A673 (cell line): Measurements from ENCODE around the gene DNAI2.

Experiments used
- EZH2 ChIP-seq: fragments of 200-600 bp; sonication (generic); IDR thresholded peaks from 2 replicates; pipeline ENCODE4 v1.6.1; 2017; ENCODE audit warnings: borderline replicate concordance, low read depth, mild to moderate bottlenecking, mixed read lengths, antibody characterized with exemption, low read length; ENCODE audit not compliant: poor library complexity, severe bottlenecking
- TF ChIP-seq, protein P1 (sequence below): fragments of 300-800, 200-600 bp; sonication (generic); conservative IDR thresholded peaks from 2 replicates; pipeline ENCODE4 v1.5.1; 2017; ENCODE audit warnings: low read depth, mild to moderate bottlenecking, antibody characterized with exemption, low read length, moderate library complexity, mixed read lengths

DNA sequence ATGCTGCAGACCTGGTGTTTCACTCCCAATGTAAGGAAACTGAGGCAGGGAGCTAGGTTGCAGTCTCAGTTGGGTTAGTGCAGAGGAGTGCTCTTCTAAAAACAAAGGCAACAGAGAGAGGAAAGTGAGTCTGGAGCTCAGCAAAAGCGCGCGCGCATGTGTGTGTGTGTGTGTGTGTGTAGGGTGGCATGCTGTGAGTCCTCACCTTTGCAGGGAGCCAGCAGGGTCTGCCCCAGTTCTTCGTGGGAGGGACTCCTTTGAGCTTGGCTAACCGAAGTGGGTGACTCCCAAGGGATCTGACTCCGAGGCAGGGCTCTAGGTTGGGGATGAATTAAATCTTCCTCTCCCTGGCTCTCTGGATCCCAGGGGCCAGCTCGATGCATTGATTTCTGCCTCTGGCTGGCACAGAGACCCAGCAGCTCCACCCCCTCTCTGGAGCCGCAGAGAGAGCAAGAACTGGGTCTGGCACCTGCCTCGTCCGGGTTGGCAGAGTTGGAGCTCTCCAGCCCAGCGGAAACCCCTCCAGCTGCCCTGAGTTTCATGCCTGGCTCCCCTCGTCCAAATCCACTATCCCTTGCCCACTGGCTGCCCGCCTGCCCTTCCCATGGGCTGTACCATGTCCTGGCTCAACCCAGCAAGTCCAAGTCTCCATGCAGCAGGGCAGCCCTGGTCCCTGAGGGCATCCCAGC is 88.9 kb downstream of the DNAI2 start:
- TF ChIP-seq, protein P1, sequence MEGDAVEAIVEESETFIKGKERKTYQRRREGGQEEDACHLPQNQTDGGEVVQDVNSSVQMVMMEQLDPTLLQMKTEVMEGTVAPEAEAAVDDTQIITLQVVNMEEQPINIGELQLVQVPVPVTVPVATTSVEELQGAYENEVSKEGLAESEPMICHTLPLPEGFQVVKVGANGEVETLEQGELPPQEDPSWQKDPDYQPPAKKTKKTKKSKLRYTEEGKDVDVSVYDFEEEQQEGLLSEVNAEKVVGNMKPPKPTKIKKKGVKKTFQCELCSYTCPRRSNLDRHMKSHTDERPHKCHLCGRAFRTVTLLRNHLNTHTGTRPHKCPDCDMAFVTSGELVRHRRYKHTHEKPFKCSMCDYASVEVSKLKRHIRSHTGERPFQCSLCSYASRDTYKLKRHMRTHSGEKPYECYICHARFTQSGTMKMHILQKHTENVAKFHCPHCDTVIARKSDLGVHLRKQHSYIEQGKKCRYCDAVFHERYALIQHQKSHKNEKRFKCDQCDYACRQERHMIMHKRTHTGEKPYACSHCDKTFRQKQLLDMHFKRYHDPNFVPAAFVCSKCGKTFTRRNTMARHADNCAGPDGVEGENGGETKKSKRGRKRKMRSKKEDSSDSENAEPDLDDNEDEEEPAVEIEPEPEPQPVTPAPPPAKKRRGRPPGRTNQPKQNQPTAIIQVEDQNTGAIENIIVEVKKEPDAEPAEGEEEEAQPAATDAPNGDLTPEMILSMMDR: no peak
- no peak for TF ChIP-seq EZH2
